Cardiac fibroblast (primary cell): ENCODE results near the gene RNASEH1.
"Not testable (repeated sequence)": the region's sequence is repeated elsewhere in the genome, so short reads cannot be mapped to it uniquely, and the experiment has no call there.

Source experiments
- DNase-seq, 2 donors: peaks; one replicate each; pipeline versions ENCODE4 v3.0.0 to v3.0.0-alpha.2; 2010; ENCODE audit warnings: low read depth in 2 of 2
- H3K4me3 ChIP-seq, 2 donors: replicated peaks in 1 of 2; 1 replicate in 1 of 2; 2 replicates in 1 of 2; pipeline ENCODE4 v1.5.1; 2011; ENCODE audit warnings: low read depth in 2 of 2, low read length in 2 of 2, mild to moderate bottlenecking in 2 of 2, moderate library complexity in 1 of 2
- CTCF ChIP-seq: IDR thresholded peaks from one replicate; pipeline ENCODE4 v1.5.1; 2011; ENCODE audit warnings: low read depth, mild to moderate bottlenecking, low read length, inconsistent platforms

RNASEH1 gene

GRCh38 chr2:3584608-3585260 lies 26.6 kb upstream of the RNASEH1 start:
- TF ChIP-seq CTCF, result no peak
- H3K4me3 ChIP-seq, result no peak overlapping the region
- DNase-seq, result no peak

DNA sequence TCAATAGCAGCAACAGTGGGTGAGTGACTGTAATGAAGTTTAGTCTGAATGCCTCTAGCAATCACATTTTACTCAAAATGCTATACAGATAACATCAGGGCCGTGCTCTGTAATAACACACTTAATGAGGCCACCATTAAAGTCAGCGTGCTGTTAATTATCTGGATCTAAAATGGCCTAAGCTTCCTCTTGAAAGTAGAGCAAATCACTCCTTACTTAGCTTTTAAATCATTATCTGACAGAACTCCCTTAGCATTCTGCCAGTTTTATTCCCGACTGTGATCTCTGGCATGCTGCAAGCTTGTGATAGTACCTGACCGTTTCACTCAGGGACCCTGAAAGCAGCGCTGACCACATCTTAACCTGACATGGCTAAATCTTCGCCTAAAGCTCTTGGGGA lies 25.9 kb upstream of the RNASEH1 start:
- H3K4me3 ChIP-seq, result no peak overlapping the region
- DNase-seq, result no peak
- TF ChIP-seq CTCF, result no peak

DNA sequence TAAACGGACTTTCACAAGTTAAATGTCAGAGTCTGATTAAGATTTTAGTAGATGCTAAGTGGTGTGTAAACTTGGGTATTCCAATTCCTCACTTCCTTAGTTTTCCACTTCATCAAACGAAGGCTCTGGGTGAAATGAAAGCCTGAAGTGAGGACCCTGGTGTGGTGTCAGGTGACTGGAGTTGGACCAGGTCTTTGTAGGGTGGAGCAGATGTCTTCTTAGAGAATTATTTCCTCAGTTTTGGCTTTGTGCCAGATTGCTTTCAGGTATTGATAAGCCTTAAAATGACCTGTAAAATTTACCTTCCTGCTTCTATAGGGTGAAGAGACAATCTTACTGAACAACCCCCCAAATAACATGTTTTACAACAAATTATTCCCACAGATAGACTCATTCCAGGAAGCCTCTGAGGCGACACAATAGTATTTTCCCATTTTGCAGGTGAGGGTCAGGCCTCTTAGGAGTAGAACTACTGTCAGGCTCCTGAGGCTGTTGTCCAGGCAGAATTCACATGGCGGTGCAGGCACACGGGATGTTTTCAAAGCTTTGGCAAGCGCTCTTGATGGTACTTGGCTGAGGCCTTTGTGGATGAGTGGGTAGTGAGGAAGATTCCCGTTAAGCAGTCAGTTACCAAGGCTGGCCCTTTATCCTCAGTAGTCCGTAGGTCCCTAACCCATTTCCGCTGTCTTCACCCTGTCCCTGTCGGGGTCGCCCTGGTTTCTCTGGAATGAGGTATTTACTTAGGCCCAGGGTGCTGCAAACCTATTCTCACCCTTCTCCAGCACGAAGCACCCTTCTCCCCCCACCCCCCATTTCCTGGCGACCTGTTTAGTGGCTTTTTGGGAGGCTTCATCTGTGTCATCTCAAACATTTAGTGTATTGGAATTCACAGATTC lies 23.5 kb upstream of the RNASEH1 start:
- H3K4me3 ChIP-seq, result no peak overlapping the region
- peak in 1 of 2 donors; percentile 19 for DNase-seq
- no peak for TF ChIP-seq CTCF

GRCh38 chr2:3580449-3580848 lies 22.3 kb upstream of the RNASEH1 start:
- TF ChIP-seq CTCF, result no peak
- no peak for DNase-seq

GRCh38 chr2:3578987-3579386 lies 20.9 kb upstream of the RNASEH1 start:
- H3K4me3 ChIP-seq, result peak overlapping the region in 1 of 2 donors; percentile 13
- TF ChIP-seq CTCF, result no peak
- no peak for DNase-seq

More at GRCh38 chr2:3580449-3580848, 22.3 kb upstream of the RNASEH1 start:
- H3K4me3 ChIP-seq, result no peak overlapping the region

DNA sequence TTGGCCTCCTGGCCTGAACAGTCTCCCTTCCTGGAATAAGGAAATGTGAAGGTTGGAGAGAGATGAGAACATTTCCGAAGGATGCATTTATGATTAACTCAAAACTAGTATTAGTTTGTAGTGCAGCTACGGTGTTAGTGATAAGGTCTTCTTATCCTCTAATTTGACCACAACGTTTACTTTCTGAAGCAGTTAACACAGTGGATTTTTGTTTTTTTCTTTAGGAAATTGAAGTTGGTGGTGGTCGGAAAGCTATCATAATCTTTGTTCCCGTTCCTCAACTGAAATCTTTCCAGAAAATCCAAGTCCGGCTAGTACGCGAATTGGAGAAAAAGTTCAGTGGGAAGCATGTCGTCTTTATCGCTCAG lies 18.1 kb upstream of the RNASEH1 start:
- not testable (repeated sequence) for DNase-seq
- peak overlapping the region; percentile 85 to 97 for H3K4me3 ChIP-seq

DNA sequence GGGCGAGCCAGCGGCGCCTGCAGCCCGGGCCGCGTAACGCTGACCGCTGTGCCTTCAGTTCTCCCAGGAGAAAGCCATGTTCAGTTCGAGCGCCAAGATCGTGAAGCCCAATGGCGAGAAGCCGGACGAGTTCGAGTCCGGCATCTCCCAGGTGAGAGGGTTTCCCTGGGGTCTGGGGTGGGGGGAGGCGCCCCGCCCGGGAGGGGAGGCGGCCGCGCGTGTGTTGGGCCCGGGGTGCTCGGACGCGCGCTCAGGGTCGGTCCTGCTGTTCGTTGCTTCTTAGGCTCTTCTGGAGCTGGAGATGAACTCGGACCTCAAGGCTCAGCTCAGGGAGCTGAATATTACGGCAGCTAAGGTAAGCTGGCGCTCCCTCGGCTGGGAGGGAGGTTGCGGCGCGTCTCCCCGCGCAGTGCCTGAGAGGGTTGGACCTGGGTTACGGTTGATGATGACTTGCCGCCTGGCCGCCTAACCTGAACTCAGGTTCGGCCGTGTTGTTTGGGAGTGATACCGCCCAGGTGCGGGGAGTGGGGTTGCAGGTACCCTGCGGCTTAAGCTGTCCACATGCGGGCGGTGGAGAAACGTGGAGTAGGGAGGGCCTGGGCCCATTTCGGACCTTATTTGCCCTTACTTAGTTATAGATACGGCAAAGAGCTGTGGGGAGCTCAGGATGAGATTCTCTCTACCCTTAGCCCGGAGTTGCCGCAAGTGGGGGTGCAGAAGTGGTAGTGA lies 17.6 kb upstream of the RNASEH1 start:
- no peak for TF ChIP-seq CTCF
- DNase-seq, result peak in 1 of 2 donors; percentile 22
- peak overlapping the region; percentile 85 to 97 for H3K4me3 ChIP-seq
